Skeletal muscle cell (primary cell): ENCODE measurements around the gene KCNK13.
"Not testable (repeated sequence)": the region's sequence is repeated elsewhere in the genome, so short reads cannot be mapped to it uniquely, and the experiment has no call there.

Source experiments
- DNase-seq: peaks from one replicate; pipeline ENCODE4 v3.0.0-alpha.2; 2010; ENCODE audit warnings: low read depth
- H3K4me3 ChIP-seq: 2 replicates; pipeline ENCODE4 v1.5.1; 2011; ENCODE audit warnings: low read depth, mild to moderate bottlenecking, control low read depth, low read length, moderate library complexity

The KCNK13 gene

GRCh38 chr14:90060312-90060964 lies 1.4 kb upstream of the KCNK13 start:
- DNase-seq: no peak
- peak overlapping the region; percentile 52 for H3K4me3 ChIP-seq

- H3K4me3 ChIP-seq: peak overlapping the region; percentile 52
- no peak for DNase-seq
Observed at GRCh38 chr14:90060965-90061684, 669 bp upstream of the KCNK13 start.

- no peak for DNase-seq
- peak overlapping the region; percentile 15 for H3K4me3 ChIP-seq
Observed at GRCh38 chr14:90062127-90062794, 467 bp downstream of the KCNK13 start.

- DNase-seq: no peak
Observed at GRCh38 chr14:90062822-90063539, 1.2 kb downstream of the KCNK13 start.

GRCh38 chr14:90072350-90072749 lies 10.6 kb downstream of the KCNK13 start:
- no peak for DNase-seq
- no peak overlapping the region for H3K4me3 ChIP-seq

More at GRCh38 chr14:90062822-90063539, 1.2 kb downstream of the KCNK13 start:
- no peak overlapping the region for H3K4me3 ChIP-seq

- DNase-seq: no peak
- no peak overlapping the region for H3K4me3 ChIP-seq
Observed at GRCh38 chr14:90079576-90079975, 17.8 kb downstream of the KCNK13 start.

GRCh38 chr14:90087433-90087832 lies 25.6 kb downstream of the KCNK13 start:
- H3K4me3 ChIP-seq: no peak overlapping the region
- DNase-seq: peak; percentile 47

- H3K4me3 ChIP-seq: no peak overlapping the region
- no peak for DNase-seq
Observed at GRCh38 chr14:90088176-90088575, 26.4 kb downstream of the KCNK13 start.

GRCh38 chr14:90089486-90089885 lies 27.7 kb downstream of the KCNK13 start:
- DNase-seq, H3K4me3 ChIP-seq: not testable (repeated sequence)

GRCh38 chr14:90091393-90091792 lies 29.6 kb downstream of the KCNK13 start:
- peak; percentile 44 for DNase-seq

GRCh38 chr14:90093942-90094595 lies 32.3 kb downstream of the KCNK13 start:
- no peak overlapping the region for H3K4me3 ChIP-seq
- no peak for DNase-seq

More at GRCh38 chr14:90091393-90091792, 29.6 kb downstream of the KCNK13 start:
- no peak overlapping the region for H3K4me3 ChIP-seq

- DNase-seq: no peak
- H3K4me3 ChIP-seq: no peak overlapping the region
Observed at GRCh38 chr14:90095096-90095495, 33.3 kb downstream of the KCNK13 start.

GRCh38 chr14:90096566-90096965 lies 34.8 kb downstream of the KCNK13 start:
- H3K4me3 ChIP-seq: no peak overlapping the region
- DNase-seq: no peak

- DNase-seq: no peak
- H3K4me3 ChIP-seq: no peak overlapping the region
Observed at GRCh38 chr14:90103808-90104207, 42.0 kb downstream of the KCNK13 start.

- DNase-seq: no peak
- H3K4me3 ChIP-seq: no peak overlapping the region
Observed at GRCh38 chr14:90105756-90106155, 44.0 kb downstream of the KCNK13 start.

GRCh38 chr14:90107789-90108188 lies 46.0 kb downstream of the KCNK13 start:
- no peak for DNase-seq
- H3K4me3 ChIP-seq: no peak overlapping the region

- no peak overlapping the region for H3K4me3 ChIP-seq
- DNase-seq: no peak
Observed at GRCh38 chr14:90109858-90110257, 48.1 kb downstream of the KCNK13 start.

- no peak overlapping the region for H3K4me3 ChIP-seq
- peak; percentile 65 for DNase-seq
Observed at GRCh38 chr14:90111895-90112534, 50.2 kb downstream of the KCNK13 start.

- no peak overlapping the region for H3K4me3 ChIP-seq
- DNase-seq: no peak
Observed at GRCh38 chr14:90114554-90114953, 52.8 kb downstream of the KCNK13 start.
